HT-29 (cell line): ENCODE data around the gene CELA3A. TPM values are rescaled to one million over a fixed set of nuclear protein-coding genes. Genes with fewer than 3 reads are reported as not detected.

Experiments used
- DNase-seq: peaks from one replicate; pipeline ENCODE4 v3.0.0-alpha.2; 2015; ENCODE audit warnings: low spot score
- small RNA-seq: library from RNA; depleted of rRNA; stranded (forward); fragments of <200 nt; gene quantifications from one replicate; pipeline ENCODE3, GENCODE V24; 2014
- total RNA-seq: library from RNA; depleted of rRNA; stranded (reverse); fragments of >200 nt; shearing (Covaris generic); gene quantifications from 2 replicates; pipeline ENCODE4 v1.2.3, GENCODE V29; 2014; rRNA removed

CELA3A gene
- total RNA-seq, 1 experiment from 2014 or later: not detected

DNA sequence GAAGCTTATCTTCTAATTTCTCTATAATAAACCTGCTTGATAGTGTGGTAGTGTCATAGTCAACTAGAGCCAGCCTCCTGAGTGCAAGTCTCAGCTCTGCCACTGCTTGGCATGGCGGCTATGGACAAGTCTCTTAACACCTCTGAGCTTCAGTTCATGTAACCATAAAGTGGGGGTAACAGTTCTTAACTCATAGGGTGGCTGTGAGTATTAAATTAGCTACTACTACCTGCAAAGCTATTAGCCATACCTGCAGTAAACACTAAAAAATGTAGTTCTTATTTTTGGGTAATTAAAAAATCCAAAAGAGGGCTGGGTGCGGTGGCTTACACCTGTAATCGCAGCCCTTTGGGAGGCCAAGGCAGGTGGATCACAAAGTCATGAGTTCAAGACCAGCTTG lies 48.9 kb downstream of the CELA3A start:
- DNase-seq: no peak

DNA sequence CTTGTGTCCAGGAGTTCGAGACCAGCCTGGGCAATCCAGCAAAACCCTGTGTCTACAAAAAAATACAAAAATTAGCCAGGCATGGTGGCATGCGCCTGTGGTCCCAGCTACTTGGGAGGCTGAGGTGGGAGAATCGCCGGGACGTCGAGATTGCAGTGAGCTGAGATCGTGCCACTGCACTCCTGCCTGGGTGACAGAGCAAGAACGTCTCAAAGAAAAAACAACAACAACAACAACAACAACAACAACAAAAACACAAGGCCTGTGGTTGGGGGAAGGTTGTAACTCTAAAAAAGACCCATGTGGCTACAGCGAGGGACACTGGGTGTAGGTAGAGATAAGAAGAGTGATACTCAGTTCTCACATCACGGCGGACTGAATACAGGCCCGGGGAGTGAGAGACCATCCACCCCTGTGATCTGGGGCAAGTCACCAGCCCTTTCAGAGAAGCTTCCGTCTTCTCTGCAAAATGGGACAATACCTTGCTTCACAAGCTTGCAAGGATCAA lies 50.2 kb downstream of the CELA3A start:
- no peak for DNase-seq

DNA sequence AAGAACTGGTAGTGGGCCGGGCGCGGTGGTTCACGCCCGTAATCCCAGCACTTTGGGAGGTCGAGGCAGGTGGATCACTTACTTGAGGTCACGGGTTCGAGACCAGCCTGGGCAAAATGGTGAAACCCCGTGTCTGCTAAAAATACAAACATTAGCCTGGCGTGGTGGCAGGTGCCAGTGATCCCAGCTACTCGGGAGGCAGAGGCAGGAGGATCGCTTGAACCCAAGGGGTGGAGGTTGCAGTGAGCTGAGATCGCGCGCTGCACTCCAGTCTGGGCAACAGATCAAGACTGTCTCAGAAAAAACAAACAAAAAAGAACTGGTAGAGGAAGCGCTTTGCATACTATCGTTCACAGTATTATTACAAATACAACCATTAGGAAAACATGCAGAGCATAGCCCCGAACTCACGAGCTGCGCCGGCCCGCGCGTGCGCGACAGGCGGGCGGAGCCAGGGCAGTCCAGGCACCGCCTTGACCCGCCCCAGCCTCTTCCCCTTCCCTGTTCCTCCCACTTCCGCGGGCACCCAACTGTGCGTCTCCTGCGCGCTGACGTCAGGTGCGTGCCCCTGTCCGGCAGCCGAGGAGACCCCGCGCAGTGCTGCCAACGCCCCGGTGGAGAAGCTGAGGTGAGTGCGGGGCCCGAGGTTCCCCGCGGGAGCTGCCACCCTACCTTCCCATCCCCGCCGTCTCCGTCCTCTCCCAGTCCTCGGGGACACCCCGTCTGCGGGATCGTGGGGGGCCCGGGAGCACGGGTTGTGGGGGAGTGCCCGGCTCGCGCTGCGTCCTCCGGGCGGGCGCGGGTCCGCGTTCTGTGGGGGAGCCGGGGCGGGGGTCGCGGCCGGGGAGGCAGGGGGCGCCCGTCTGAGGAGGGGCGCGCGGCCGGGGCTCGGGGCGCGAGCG lies 50.9 kb downstream of the CELA3A start, which contains the start of gene CDC42:
CDC42 (plus strand) TSS at position 595 of the 902 bp plus-strand sequence. CDS start 25,770 bp downstream, outside the sequence.
- peak; percentile 97 for DNase-seq

GRCh38 chr1:22053017-22053860 lies 51.8 kb downstream of the CELA3A start:
- DNase-seq: peak; percentile 64

GRCh38 chr1:22053861-22054770 lies 52.7 kb downstream of the CELA3A start:
- no peak for DNase-seq

DNA sequence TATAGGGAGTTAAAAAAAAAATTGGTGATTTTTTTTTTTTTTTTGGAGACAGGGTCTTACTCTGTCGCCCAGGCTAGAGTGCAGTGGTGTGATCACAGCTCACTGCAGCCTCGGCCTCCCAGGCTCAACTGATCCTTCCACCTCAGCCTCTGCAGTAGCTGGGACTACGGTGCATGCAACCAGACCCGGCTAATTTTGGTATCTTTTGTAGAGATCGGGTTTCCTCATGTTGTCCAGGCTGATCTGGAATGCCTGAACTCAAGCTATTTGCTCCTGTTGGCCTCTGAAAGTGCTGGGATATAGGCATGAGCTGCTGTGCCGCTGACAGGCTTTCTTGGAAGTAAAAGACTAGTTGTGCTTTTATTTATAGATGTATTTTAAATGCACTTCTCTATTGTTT lies 54.0 kb downstream of the CELA3A start:
- no peak for DNase-seq

DNA sequence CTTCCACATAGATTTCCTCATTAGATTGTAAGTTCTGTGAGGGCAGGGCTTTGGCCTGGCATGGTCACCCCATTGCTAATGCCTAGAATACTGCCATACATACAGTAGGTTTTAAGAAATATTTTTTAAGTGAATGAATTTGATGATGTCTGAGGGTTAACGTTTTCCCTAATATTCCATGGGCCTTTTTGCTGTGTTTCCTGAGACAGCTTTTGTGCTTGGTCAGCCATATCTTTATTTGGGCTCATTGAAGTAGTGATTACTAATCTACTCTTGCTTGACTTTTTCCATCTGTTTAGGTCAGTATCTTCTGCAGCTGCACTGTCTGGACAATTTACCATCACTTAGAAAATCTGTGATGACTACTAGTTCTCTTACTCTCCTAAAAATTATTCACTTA lies 54.6 kb downstream of the CELA3A start:
- DNase-seq: no peak

DNA sequence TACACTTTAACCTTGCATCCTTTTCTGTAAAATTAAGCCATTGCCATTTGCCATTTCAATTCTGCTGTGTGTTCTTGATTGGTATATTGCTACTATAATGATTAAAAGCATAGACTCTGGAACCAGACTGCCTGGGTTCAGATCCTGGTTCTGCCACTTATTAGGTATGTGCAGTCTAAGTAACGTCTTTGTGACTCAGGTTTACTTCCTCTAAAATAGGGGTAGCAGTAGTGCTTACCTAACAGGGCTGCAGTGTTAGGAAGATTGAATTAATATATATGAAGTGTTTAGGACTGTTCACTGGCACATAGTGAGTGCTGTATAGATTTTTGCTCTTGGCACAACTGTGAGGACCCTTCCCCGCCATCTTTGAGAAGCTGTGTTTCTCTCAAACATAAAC lies 55.5 kb downstream of the CELA3A start:
- no peak for DNase-seq

- DNase-seq: no peak
These were observed 56.4 kb downstream of the CELA3A start for GRCh38 chr1:22057861-22058260.

Small RNAs within 50 kb of the gene (small RNA-seq; reads per million reads assigned to genes)
- not detected for gene RN7SL186P
- not detected for gene RN7SL386P
- not detected for gene RNU6-1022P
- gene RNU6-776P: not detected

Other genes starting within 250 kb of the CELA3A start
- gene USP48, start 218.5 kb upstream of the CELA3A start, total RNA-seq: 19.4 and 19.5 TPM in 2 replicates
- gene LDLRAD2, start 189.4 kb upstream of the CELA3A start, total RNA-seq: 0.16 and 0.56 TPM in 2 replicates
- gene HSPG2, start 64.3 kb upstream of the CELA3A start, total RNA-seq: 163 and 235 TPM in 2 replicates
- gene CELA3B, start 24.6 kb upstream of the CELA3A start, total RNA-seq: 0.81 TPM in 1 of 2 replicates, not detected in the other
- gene CDC42, start 51.1 kb downstream of the CELA3A start, total RNA-seq: 146 and 150 TPM in 2 replicates
- gene WNT4, start 141.4 kb downstream of the CELA3A start, total RNA-seq: 0.39 and 0.53 TPM in 2 replicates